HS-5 (cell line): ENCODE results near the gene MCC.
A peak's percentile ranks its signal among the peaks of the same experiment; 100 is the strongest.
"Not testable (repeated sequence)": the region's sequence is repeated elsewhere in the genome, so short reads cannot be mapped to it uniquely, and the experiment has no call there.

Experiments used
- DNase-seq: peaks from one replicate; pipeline ENCODE4 v3.0.0-alpha.2; 2012; ENCODE audit warnings: low read depth

Gene MCC

GRCh38 chr5:113081091-113081839, 407.0 kb downstream of the MCC start:
- DNase-seq: no peak

GRCh38 chr5:113076649-113077048, 411.6 kb downstream of the MCC start:
- not testable (repeated sequence) for DNase-seq

GRCh38 chr5:113075019-113075418, 413.2 kb downstream of the MCC start:
- no peak for DNase-seq

- not testable (repeated sequence) for DNase-seq
Measured at GRCh38 chr5:113073629-113074034, 414.6 kb downstream of the MCC start.

- no peak for DNase-seq
Measured at GRCh38 chr5:113071401-113071800, 416.9 kb downstream of the MCC start.

- no peak for DNase-seq
Measured at GRCh38 chr5:113070901-113071300, 417.4 kb downstream of the MCC start.

- no peak for DNase-seq
Measured at GRCh38 chr5:113068559-113068958, 419.7 kb downstream of the MCC start.

- DNase-seq: no peak
Measured at GRCh38 chr5:113067635-113068344, 420.5 kb downstream of the MCC start.

GRCh38 chr5:113065626-113066025, 422.6 kb downstream of the MCC start:
- no peak for DNase-seq

- no peak for DNase-seq
Measured at GRCh38 chr5:113064806-113065205, 423.4 kb downstream of the MCC start.

- no peak for DNase-seq
Measured at GRCh38 chr5:113063927-113064326, 424.3 kb downstream of the MCC start.

- DNase-seq: no peak
Measured at GRCh38 chr5:113062869-113063508, 425.3 kb downstream of the MCC start.

GRCh38 chr5:113061846-113062780, 426.1 kb downstream of the MCC start:
- peak; percentile 59 for DNase-seq

GRCh38 chr5:113060408-113061025, 427.7 kb downstream of the MCC start:
- DNase-seq: no peak

- DNase-seq: no peak
Measured at GRCh38 chr5:113059232-113060040, 428.8 kb downstream of the MCC start.

- no peak for DNase-seq
Measured at GRCh38 chr5:113058706-113059226, 429.5 kb downstream of the MCC start.

GRCh38 chr5:113058269-113058668, 430.0 kb downstream of the MCC start:
- no peak for DNase-seq

GRCh38 chr5:113057557-113057984, 430.7 kb downstream of the MCC start:
- DNase-seq: no peak

- DNase-seq: no peak
Measured at GRCh38 chr5:113056988-113057387, 431.3 kb downstream of the MCC start.

GRCh38 chr5:113054899-113055298, 433.4 kb downstream of the MCC start:
- DNase-seq: no peak
